PC-3 (cell line): ENCODE data around the gene SMPD3.

ENCODE experiments used
- EZH2 ChIP-seq: fragments of 300-600 bp; sonication (generic); IDR thresholded peaks from one replicate; pipeline ENCODE4 v1.6.1; 2017; ENCODE audit warnings: antibody characterized with exemption, mild to moderate bottlenecking, low read length; ENCODE audit not compliant: unreplicated experiment
- TF ChIP-seq, protein P1 (sequence below): fragments of 300-600 bp; sonication (generic); conservative IDR thresholded peaks from 2 replicates; pipeline ENCODE4 v1.5.1; 2017; ENCODE audit warnings: antibody characterized with exemption, low read depth, mild to moderate bottlenecking, low read length

DNA sequence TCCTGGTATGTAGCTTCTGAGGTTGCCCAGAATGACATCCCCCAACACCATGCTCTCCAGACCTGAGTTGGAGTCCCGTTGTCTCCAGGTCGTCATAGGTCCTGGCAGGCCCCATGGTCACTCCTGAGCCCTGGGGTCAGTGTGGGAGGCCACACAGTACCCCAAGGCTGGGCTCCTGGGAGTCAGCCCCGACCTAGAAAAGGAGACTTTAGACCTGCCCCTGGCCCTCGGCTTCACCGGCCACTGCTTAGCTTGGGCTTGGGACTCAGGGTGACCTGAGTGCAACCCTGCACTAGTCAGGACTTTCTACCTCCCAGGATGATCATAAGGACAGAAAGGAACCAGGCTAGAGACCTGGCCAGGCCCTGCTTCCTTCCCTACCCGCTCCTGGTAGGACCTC is 71.7 kb downstream of the SMPD3 start:
- TF ChIP-seq, protein P1, sequence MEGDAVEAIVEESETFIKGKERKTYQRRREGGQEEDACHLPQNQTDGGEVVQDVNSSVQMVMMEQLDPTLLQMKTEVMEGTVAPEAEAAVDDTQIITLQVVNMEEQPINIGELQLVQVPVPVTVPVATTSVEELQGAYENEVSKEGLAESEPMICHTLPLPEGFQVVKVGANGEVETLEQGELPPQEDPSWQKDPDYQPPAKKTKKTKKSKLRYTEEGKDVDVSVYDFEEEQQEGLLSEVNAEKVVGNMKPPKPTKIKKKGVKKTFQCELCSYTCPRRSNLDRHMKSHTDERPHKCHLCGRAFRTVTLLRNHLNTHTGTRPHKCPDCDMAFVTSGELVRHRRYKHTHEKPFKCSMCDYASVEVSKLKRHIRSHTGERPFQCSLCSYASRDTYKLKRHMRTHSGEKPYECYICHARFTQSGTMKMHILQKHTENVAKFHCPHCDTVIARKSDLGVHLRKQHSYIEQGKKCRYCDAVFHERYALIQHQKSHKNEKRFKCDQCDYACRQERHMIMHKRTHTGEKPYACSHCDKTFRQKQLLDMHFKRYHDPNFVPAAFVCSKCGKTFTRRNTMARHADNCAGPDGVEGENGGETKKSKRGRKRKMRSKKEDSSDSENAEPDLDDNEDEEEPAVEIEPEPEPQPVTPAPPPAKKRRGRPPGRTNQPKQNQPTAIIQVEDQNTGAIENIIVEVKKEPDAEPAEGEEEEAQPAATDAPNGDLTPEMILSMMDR = no peak
- TF ChIP-seq EZH2 = no peak
